Colonic mucosa (tissue), 4 donors: ENCODE measurements around the gene TRIM56. TPM values are rescaled to one million over a fixed set of nuclear protein-coding genes. Genes with fewer than 3 reads are reported as not detected.
"Not testable (repeated sequence)": the region's sequence is repeated elsewhere in the genome, so short reads cannot be mapped to it uniquely, and the experiment has no call there.

Source experiments
- DNase-seq: peaks from one replicate; pipeline ENCODE4 v3.0.0-alpha.2; 2020
- H3K27ac ChIP-seq: fragments of 200-600 bp; one replicate; pipeline ENCODE4 v1.8.0; 2021
- H3K27me3 ChIP-seq: fragments of 200-600 bp; one replicate; pipeline ENCODE4 v1.8.0; 2021
- H3K36me3 ChIP-seq: fragments of 200-600 bp; one replicate; pipeline ENCODE4 v1.8.0; 2021
- H3K4me1 ChIP-seq: fragments of 200-600 bp; one replicate; pipeline ENCODE4 v1.8.0; 2021; ENCODE audit warnings: mild to moderate bottlenecking
- H3K4me3 ChIP-seq: fragments of 200-600 bp; one replicate; pipeline ENCODE4 v1.8.0; 2021
- H3K9ac ChIP-seq, 2 donors: one replicate each; pipeline ENCODE4 v1.7.0; 2013; ENCODE audit warnings: control low read depth in 2 of 2, low read depth in 2 of 2, low read length in 2 of 2
- H3K9me3 ChIP-seq: fragments of 200-600 bp; one replicate; pipeline ENCODE4 v1.8.0; 2021
- CTCF ChIP-seq: fragments of 200-600 bp; IDR thresholded peaks from one replicate; pipeline ENCODE4 v1.8.0; 2022; ENCODE audit warnings: antibody characterized with exemption, mild to moderate bottlenecking
- intact Hi-C: fragments of 100-400 bp; cut with DNase I; formaldehyde crosslinking; loops from one replicate; pipeline ENCODE4 v1.14.1; 2022
- total RNA-seq, 2 donors: library from RNA; stranded (reverse); fragmentation: NEBNext Ultra II Directional in 1 of 2; extraction: Animal tissue kit (Norgen Biotek cat#: 25700) in 1 of 2; gene quantifications; one replicate each; pipeline ENCODE4 v1.2.1, GENCODE V29; 2021
- donor health status: healthy.
- donor health status: DM: no; HTN: no; CAD: no.
- donor health status: DM: no; HTN: no; CAD: no.

Gene TRIM56
- total RNA-seq, 2 donors from 2014 or later = 33.7 to 47.9 TPM

- Histone ChIP-seq H3K4me1 (peaks cover 6% of the 10 kb centered on the region), H3K4me3 (no peak overlapping the region), H3K36me3 (no peaks in the 10 kb centered on the region), H3K27me3 (no peaks in the 10 kb centered on the region), H3K9me3 (no peaks in the 10 kb centered on the region), H3K27ac (no peak overlapping the region), H3K9ac (no peak overlapping the region)
- no peak for DNase-seq
- intact Hi-C loops = no loop called here
- TF ChIP-seq CTCF = no peak
Measured at GRCh38 chr7:101088858-101089529, 3.7 kb downstream of the TRIM56 start.

DNA sequence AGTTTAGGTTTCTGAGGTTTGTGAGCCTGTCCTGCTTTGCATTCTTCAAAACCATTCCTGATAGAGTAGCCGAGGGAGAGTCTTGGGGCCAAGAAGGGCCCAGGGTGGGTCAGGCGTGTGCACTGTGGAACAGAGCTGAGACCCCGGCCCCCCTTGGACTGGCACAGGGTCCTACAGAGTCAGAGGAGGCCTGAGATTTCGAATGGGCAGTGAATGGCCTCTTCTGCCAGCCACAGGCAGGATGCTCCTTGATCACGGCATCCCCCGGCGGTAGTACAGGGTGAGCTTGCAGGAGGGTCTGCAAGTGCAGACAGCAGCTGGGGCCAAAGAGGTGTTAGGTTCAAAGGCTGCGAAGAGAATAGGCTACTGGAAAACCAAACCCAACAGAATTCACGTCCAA is 4.6 kb downstream of the TRIM56 start:
- Histone ChIP-seq H3K4me3 (no peak overlapping the region), H3K27ac (no peak overlapping the region), H3K27me3 (no peaks in the 10 kb centered on the region), H3K4me1 (peaks cover 6% of the 10 kb centered on the region), H3K9me3 (no peaks in the 10 kb centered on the region), H3K9ac (no peak overlapping the region), H3K36me3 (no peaks in the 10 kb centered on the region)
- no peak for TF ChIP-seq CTCF
- no peak for DNase-seq
- intact Hi-C loops = no loop called here

GRCh38 chr7:101092266-101092905 is 7.1 kb downstream of the TRIM56 start:
- DNase-seq, H3K27me3 ChIP-seq, H3K36me3 ChIP-seq, H3K27ac ChIP-seq, H3K4me1 ChIP-seq, H3K4me3 ChIP-seq, H3K9ac ChIP-seq, H3K9me3 ChIP-seq, intact Hi-C loops: not testable (repeated sequence)

DNA sequence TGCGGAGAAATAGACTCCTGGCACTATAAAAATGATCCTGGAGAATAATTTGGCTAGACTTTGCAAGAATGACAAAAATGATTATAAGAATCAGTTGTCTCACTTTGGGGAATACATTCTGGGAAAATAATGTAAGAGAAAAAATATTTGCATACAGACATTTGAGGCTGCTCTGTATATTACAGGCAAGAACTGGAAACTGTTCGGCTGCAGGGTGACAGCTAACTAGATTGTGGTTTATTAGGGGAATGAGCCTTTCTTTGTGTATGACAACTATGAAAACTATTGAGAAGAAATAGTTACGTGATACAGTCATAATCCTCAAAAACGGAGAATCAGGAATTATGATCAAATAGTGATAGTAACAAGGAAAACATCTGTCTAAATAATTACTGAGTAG is 8.6 kb downstream of the TRIM56 start:
- Histone ChIP-seq H3K9me3 (no peaks in the 10 kb centered on the region), H3K27me3 (no peaks in the 10 kb centered on the region), H3K9ac (no peak overlapping the region), H3K27ac (no peak overlapping the region), H3K4me3 (no peak overlapping the region), H3K36me3 (no peaks in the 10 kb centered on the region), H3K4me1 (no peaks in the 10 kb centered on the region)
- DNase-seq = no peak
- intact Hi-C loops = loop anchor here (2.0 kb wide), 1 partner anchor 43 kb away; no protein-coding TSS in a partner anchor
- no peak for TF ChIP-seq CTCF

DNA sequence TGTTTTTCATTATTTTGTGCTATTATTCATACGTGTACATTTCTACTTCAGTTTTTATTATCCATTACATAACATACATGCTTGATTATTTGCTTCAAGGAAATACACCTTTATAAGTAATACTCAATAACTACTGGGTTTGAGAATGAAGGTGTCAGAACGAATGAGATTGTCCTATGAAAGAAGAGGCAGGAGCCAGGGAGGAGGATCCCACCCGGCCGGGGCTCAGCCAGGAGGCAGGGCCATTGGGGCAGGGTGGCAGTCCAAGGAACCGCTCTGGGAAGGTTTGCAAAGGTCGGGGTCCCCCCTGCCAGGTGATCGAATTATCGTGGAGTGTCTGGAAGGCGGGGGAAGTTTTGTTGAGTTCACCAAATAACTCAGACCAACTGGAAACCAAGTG is 9.1 kb downstream of the TRIM56 start:
- no peaks in the 10 kb centered on the region for H3K9me3 ChIP-seq
- intact Hi-C loops = loop anchor here (2.0 kb wide), 1 partner anchor 42 kb away; no protein-coding TSS in a partner anchor
- no peak for TF ChIP-seq CTCF
- DNase-seq = no peak
- H3K27me3 ChIP-seq = no peaks in the 10 kb centered on the region
- H3K36me3 ChIP-seq = no peaks in the 10 kb centered on the region
- H3K4me1 ChIP-seq = no peaks in the 10 kb centered on the region
- no peak overlapping the region for H3K4me3 ChIP-seq
- no peak overlapping the region for H3K27ac ChIP-seq
- H3K9ac ChIP-seq = no peak overlapping the region

DNA sequence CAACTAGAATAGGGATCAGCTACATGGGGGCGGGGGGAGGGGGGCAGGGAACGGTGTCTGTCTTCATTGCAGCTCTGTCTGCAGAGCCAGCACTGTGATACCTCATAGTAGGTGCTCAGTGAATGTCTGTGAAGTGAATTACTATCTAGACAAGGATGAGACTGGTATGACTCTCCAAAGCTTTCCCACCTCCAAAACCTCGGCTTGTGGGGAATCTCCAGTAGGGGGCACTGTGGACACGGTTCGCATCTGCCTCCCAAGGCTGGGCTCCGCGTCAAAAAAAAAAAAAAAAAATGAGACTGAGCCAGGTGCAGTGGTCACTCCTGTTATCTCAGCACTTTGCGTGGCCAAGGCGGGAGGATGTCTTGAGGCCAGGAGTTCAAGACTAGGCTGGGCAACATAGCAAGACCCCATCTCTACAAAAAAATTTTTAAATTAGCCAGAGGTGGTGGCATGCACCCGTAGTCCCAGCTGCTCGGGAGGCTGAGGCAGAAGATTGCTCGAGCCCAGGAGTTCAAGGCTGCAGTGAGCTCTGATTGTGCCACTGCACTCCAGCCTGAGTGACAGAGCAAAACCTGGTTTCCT is 9.6 kb downstream of the TRIM56 start:
- H3K27ac ChIP-seq = no peak overlapping the region
- no peak overlapping the region for H3K9ac ChIP-seq
- intact Hi-C loops = loop anchor here (2.0 kb wide), 1 partner anchor 42 kb away; no protein-coding TSS in a partner anchor
- peak; percentile 66 for DNase-seq
- no peaks in the 10 kb centered on the region for H3K36me3 ChIP-seq
- no peaks in the 10 kb centered on the region for H3K4me1 ChIP-seq
- H3K4me3 ChIP-seq = no peak overlapping the region
- H3K9me3 ChIP-seq = no peaks in the 10 kb centered on the region
- TF ChIP-seq CTCF = peak; percentile 45
- H3K27me3 ChIP-seq = no peaks in the 10 kb centered on the region
